ENCODE results near the gene MYH2. TPM values are rescaled to one million over a fixed set of nuclear protein-coding genes. Genes with fewer than 3 reads are reported as not detected.

The MYH2 gene
- polyA plus RNA-seq, 4 donors: 0.12 to 0.89 (median 0.27) TPM; not detected in 1

DNA sequence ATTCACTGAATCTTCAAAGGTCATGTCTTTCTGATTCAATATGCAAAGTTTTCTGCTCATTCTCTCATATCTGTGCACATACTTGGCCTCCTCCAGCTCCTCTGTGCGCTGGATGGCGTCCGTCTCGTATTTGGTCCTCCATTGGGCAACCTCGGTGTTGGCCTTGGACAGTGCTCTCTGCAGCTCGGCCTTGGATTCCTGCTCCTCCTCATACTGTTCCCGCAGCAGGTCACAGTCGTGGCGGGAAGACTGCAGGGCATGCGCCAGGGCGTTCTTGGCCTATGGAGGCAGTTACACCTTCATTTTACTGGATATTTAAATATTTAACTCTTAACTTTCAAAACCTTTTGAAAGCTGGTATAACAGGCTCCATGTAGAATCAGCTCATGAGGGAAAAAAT, 22.9 kb downstream of the MYH2 start:
- no peaks in the 10 kb centered on the region for H3K9me3 ChIP-seq (ENCODE audit: control insufficient read depth in 2 of 2, insufficient read depth in 1 of 2, low read depth in 1 of 2, low read length in 1 of 2)
- H3K4me3 ChIP-seq (ENCODE audit: low read depth in 1 of 3, low read length in 3 of 3): no peak overlapping the region
- H3K27ac ChIP-seq (ENCODE audit: low read depth in 1 of 3, low read length in 2 of 3): no peak overlapping the region
- no peaks in the 10 kb centered on the region for H3K36me3 ChIP-seq (ENCODE audit: control insufficient read depth in 3 of 3, insufficient read depth in 2 of 3, low read depth in 1 of 3, low read length in 3 of 3)
- H3K4me1 ChIP-seq (ENCODE audit: control insufficient read depth in 3 of 3, insufficient read depth in 2 of 3, low read depth in 1 of 3, low read length in 2 of 3): no peaks in the 10 kb centered on the region
- DNase-seq: no peak
- WGBS, 3 donors: 90 to 93% (median 91%) methylated on average over 11 of the region's 11 CpGs
- FAIRE-seq: no peak
- no peaks in the 10 kb centered on the region for H3K27me3 ChIP-seq (ENCODE audit: control insufficient read depth in 3 of 3, insufficient read depth in 3 of 3, low read length in 3 of 3)

DNA sequence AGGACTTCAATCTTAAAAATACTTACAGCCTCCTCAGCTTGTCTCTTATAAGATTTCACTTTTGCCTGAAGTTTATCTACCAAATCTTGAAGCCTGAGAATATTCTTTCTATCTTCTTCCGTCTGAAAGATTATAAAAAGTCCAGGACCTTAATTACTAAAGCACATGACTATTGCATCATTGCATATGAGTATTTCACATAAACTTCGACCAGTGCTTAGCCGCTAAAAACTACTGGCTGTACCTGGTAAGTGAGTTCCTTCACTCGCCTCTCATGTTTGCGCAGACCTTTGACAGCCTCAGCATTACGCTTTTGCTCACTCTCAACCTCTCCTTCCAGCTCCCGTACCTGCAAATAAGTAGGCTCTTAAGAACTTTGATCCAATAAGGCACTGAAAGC, 26.4 kb downstream of the MYH2 start:
- peak in 1 of 2 donors; percentile 37 for DNase-seq
- no peak overlapping the region for H3K4me3 ChIP-seq (ENCODE audit: low read depth in 1 of 3, low read length in 3 of 3)
- no peak for FAIRE-seq
- WGBS, 3 donors: 89 to 90% (median 89%) methylated on average over 7 of the region's 7 CpGs
- no peaks in the 10 kb centered on the region for H3K27me3 ChIP-seq (ENCODE audit: control insufficient read depth in 3 of 3, insufficient read depth in 3 of 3, low read length in 3 of 3)
- H3K36me3 ChIP-seq (ENCODE audit: control insufficient read depth in 3 of 3, insufficient read depth in 2 of 3, low read depth in 1 of 3, low read length in 3 of 3): no peaks in the 10 kb centered on the region
- no peaks in the 10 kb centered on the region for H3K9me3 ChIP-seq (ENCODE audit: control insufficient read depth in 2 of 2, insufficient read depth in 1 of 2, low read depth in 1 of 2, low read length in 1 of 2)
- no peak overlapping the region for H3K27ac ChIP-seq (ENCODE audit: low read depth in 1 of 3, low read length in 2 of 3)
- H3K4me1 ChIP-seq (ENCODE audit: control insufficient read depth in 3 of 3, insufficient read depth in 2 of 3, low read depth in 1 of 3, low read length in 2 of 3): no peaks in the 10 kb centered on the region

- Histone ChIP-seq H3K27ac (ENCODE audit: low read depth in 1 of 3, low read length in 2 of 3) (no peak overlapping the region), H3K27me3 (ENCODE audit: control insufficient read depth in 3 of 3, insufficient read depth in 3 of 3, low read length in 3 of 3) (no peaks in the 10 kb centered on the region), H3K36me3 (ENCODE audit: control insufficient read depth in 3 of 3, insufficient read depth in 2 of 3, low read depth in 1 of 3, low read length in 3 of 3) (no peaks in the 10 kb centered on the region), H3K4me3 (ENCODE audit: low read depth in 1 of 3, low read length in 3 of 3) (no peak overlapping the region), H3K4me1 (ENCODE audit: control insufficient read depth in 3 of 3, insufficient read depth in 2 of 3, low read depth in 1 of 3, low read length in 2 of 3) (no peaks in the 10 kb centered on the region), H3K9me3 (ENCODE audit: control insufficient read depth in 2 of 2, insufficient read depth in 1 of 2, low read depth in 1 of 2, low read length in 1 of 2) (no peaks in the 10 kb centered on the region)
- DNase-seq (no peak), FAIRE-seq (no peak)
Measured at GRCh38 chr17:10521949-10522348, 27.5 kb downstream of the MYH2 start.

DNA sequence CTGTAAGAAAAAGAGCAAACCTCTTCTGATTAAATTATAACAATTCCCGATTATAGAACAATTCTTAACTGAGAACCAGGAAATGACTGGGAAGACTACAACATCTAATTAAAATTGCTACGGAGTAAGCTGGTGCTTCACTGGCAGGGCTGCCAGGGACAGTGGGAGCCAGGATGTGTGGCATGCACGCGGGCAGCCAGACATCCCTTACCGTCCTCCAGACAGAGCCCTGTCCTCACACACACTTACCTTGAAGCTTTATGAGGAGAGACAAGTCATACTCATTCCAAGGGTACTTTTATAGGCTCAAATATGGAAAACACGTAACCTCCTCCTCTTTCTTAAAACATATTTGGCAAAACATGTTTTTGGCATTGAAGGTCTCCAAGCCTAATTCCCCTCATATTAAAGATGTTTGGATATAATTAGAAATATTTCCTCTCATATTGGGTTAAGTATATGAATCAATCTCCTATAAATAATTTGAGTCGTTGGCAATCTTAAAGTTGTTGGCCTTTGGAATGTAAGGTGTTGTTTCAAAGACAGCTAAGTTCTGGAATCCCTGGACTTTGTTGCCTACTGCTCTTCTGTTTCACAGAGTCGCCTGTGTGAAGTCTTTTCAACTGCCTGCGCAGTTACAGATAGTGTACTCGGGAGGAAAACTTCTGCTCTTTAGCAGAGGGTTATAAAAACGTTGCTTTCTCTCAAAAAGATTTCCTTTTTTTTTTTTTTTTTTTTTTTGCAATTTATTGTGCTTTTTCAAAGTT, 31.0 kb downstream of the MYH2 start, which contains the start of gene MYH1:
TSS of gene MYH1 (minus strand) at position 272 of the 767 bp plus-strand sequence. CDS start 1,900 bp downstream, outside the sequence.
- no peak for FAIRE-seq
- H3K4me3 ChIP-seq (ENCODE audit: low read depth in 1 of 3, low read length in 3 of 3): no peak within 1 kb of the TSS
- DNase-seq: peak; percentile 6 to 10
- no peak within 1 kb of the TSS for H3K27ac ChIP-seq (ENCODE audit: low read depth in 1 of 3, low read length in 2 of 3)
- H3K9me3 ChIP-seq (ENCODE audit: control insufficient read depth in 2 of 2, insufficient read depth in 1 of 2, low read depth in 1 of 2, low read length in 1 of 2): no peaks in the 10 kb centered on the region
- H3K27me3 ChIP-seq (ENCODE audit: control insufficient read depth in 3 of 3, insufficient read depth in 3 of 3, low read length in 3 of 3): no peaks in the 10 kb centered on the region
- H3K4me1 ChIP-seq (ENCODE audit: control insufficient read depth in 3 of 3, insufficient read depth in 2 of 3, low read depth in 1 of 3, low read length in 2 of 3): no peaks in the 10 kb centered on the region
- WGBS, 3 donors: 60 to 70% (median 66%) methylated on average over 11 of the region's 11 CpGs
- no peaks in the 10 kb centered on the region for H3K36me3 ChIP-seq (ENCODE audit: control insufficient read depth in 3 of 3, insufficient read depth in 2 of 3, low read depth in 1 of 3, low read length in 3 of 3)

DNA sequence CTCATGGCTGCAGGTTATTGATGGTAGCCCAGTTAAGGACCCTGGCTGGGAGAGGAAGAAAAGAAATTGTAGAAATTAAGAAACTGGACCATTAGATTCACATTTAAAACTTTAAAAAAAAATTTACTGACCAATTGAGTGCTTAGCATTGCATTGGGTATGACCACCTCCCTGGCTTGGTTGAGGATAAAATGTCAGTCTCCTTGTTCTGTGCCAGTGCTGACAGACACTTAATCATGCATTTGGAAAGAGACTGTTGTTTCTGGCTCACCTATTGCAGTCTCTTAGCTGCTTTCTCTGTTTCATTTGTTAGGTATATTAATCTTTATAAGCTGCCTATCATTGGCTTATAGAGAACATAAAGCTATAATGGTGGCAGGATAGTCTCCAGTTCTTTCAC, 32.8 kb downstream of the MYH2 start:
- H3K9me3 ChIP-seq (ENCODE audit: control insufficient read depth in 2 of 2, insufficient read depth in 1 of 2, low read depth in 1 of 2, low read length in 1 of 2): no peaks in the 10 kb centered on the region
- DNase-seq: no peak
- no peaks in the 10 kb centered on the region for H3K27me3 ChIP-seq (ENCODE audit: control insufficient read depth in 3 of 3, insufficient read depth in 3 of 3, low read length in 3 of 3)
- H3K27ac ChIP-seq (ENCODE audit: low read depth in 1 of 3, low read length in 2 of 3): no peak overlapping the region
- FAIRE-seq: no peak
- no peaks in the 10 kb centered on the region for H3K4me1 ChIP-seq (ENCODE audit: control insufficient read depth in 3 of 3, insufficient read depth in 2 of 3, low read depth in 1 of 3, low read length in 2 of 3)
- no peak overlapping the region for H3K4me3 ChIP-seq (ENCODE audit: low read depth in 1 of 3, low read length in 3 of 3)
- no peaks in the 10 kb centered on the region for H3K36me3 ChIP-seq (ENCODE audit: control insufficient read depth in 3 of 3, insufficient read depth in 2 of 3, low read depth in 1 of 3, low read length in 3 of 3)

DNA sequence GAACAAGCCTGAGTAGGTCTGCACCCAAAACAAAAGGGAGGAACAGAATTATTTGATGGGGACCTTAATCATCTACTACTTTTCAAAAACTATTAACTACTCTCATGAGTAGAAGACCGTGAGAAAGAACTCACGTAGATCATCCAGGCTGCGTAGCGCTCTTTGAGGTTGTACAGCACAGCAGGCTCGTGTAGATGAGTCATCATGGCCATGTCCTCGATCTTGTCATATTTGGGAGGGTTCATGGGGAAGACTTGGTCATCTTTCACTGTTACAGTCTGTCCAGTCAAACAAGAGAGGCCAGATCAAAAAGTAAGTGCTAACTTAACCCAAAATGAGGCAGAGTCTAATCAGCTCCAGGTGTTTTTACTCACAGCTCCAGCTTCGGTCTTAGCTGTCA, 33.4 kb downstream of the MYH2 start:
- Histone ChIP-seq H3K36me3 (ENCODE audit: control insufficient read depth in 3 of 3, insufficient read depth in 2 of 3, low read depth in 1 of 3, low read length in 3 of 3) (no peaks in the 10 kb centered on the region), H3K4me3 (ENCODE audit: low read depth in 1 of 3, low read length in 3 of 3) (no peak overlapping the region), H3K9me3 (ENCODE audit: control insufficient read depth in 2 of 2, insufficient read depth in 1 of 2, low read depth in 1 of 2, low read length in 1 of 2) (no peaks in the 10 kb centered on the region), H3K27ac (ENCODE audit: low read depth in 1 of 3, low read length in 2 of 3) (no peak overlapping the region), H3K4me1 (ENCODE audit: control insufficient read depth in 3 of 3, insufficient read depth in 2 of 3, low read depth in 1 of 3, low read length in 2 of 3) (no peaks in the 10 kb centered on the region), H3K27me3 (ENCODE audit: control insufficient read depth in 3 of 3, insufficient read depth in 3 of 3, low read length in 3 of 3) (no peaks in the 10 kb centered on the region)
- DNase-seq: no peak
- FAIRE-seq: no peak
- WGBS, 3 donors: 87 to 90% (median 87%) methylated on average over 7 of the region's 7 CpGs

DNA sequence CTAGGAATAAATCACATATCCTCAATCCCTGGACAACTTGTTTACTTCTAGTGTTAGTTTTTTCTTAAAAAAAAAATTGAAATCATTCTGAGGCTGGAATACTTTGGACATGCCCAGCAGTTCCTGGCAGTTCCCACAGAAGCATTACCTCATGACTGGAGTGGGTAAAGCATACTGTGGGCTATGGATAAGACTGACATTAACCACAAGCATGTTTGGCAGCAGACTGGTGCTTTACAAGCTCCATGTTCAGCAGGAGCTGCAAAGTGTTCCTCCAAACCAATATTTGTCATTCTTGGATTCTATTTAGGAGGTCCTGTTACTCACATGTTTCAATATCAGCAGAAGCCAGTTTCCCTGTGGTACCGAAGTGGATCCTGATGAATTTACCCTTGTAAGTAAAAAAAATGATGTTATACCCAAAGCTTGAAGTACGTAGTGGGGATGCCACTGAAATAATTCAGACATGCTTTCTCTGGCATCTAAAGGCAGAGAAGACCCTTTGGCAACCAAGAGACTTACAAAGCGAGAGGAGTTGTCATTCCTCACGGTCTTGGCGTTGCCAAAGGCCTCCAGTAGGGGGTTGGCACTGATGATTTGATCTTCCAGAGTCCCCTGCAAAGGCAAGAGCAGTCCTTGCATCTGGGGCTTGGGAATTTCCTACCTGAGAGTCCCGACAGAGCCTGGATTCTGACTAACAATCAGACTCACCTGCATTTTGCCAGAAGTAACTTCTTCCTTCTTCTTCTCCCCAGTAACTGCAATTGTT, 36.0 kb downstream of the MYH2 start:
- no peaks in the 10 kb centered on the region for H3K27me3 ChIP-seq (ENCODE audit: control insufficient read depth in 3 of 3, insufficient read depth in 3 of 3, low read length in 3 of 3)
- no peaks in the 10 kb centered on the region for H3K9me3 ChIP-seq (ENCODE audit: control insufficient read depth in 2 of 2, insufficient read depth in 1 of 2, low read depth in 1 of 2, low read length in 1 of 2)
- H3K4me1 ChIP-seq (ENCODE audit: control insufficient read depth in 3 of 3, insufficient read depth in 2 of 3, low read depth in 1 of 3, low read length in 2 of 3): no peaks in the 10 kb centered on the region
- DNase-seq (no peak), FAIRE-seq (no peak)
- H3K4me3 ChIP-seq (ENCODE audit: low read depth in 1 of 3, low read length in 3 of 3): no peak overlapping the region
- no peak overlapping the region for H3K27ac ChIP-seq (ENCODE audit: low read depth in 1 of 3, low read length in 2 of 3)
- H3K36me3 ChIP-seq (ENCODE audit: control insufficient read depth in 3 of 3, insufficient read depth in 2 of 3, low read depth in 1 of 3, low read length in 3 of 3): no peaks in the 10 kb centered on the region
- 69 to 87% (median 77%) methylated on average over 6 of the region's 6 CpGs for WGBS, 3 donors

GRCh38 chr17:10512856-10513255, 36.6 kb downstream of the MYH2 start:
- no peak for DNase-seq
- Histone ChIP-seq H3K36me3 (ENCODE audit: control insufficient read depth in 3 of 3, insufficient read depth in 2 of 3, low read depth in 1 of 3, low read length in 3 of 3) (no peaks in the 10 kb centered on the region), H3K9me3 (ENCODE audit: control insufficient read depth in 2 of 2, insufficient read depth in 1 of 2, low read depth in 1 of 2, low read length in 1 of 2) (no peaks in the 10 kb centered on the region), H3K27ac (ENCODE audit: low read depth in 1 of 3, low read length in 2 of 3) (no peak overlapping the region), H3K4me1 (ENCODE audit: control insufficient read depth in 3 of 3, insufficient read depth in 2 of 3, low read depth in 1 of 3, low read length in 2 of 3) (no peaks in the 10 kb centered on the region), H3K27me3 (ENCODE audit: control insufficient read depth in 3 of 3, insufficient read depth in 3 of 3, low read length in 3 of 3) (no peaks in the 10 kb centered on the region), H3K4me3 (ENCODE audit: low read depth in 1 of 3, low read length in 3 of 3) (no peak overlapping the region)
- FAIRE-seq: no peak
- 68 to 91% (median 70%) methylated on average over 2 of the region's 2 CpGs for WGBS, 3 donors

All from small intestine (tissue), 7 donors.